PC-9 (cell line): ENCODE measurements around the gene MANBA. TPM values are rescaled to one million over a fixed set of nuclear protein-coding genes. Genes with fewer than 3 reads are reported as not detected.

ENCODE experiments used
- BruUV-seq: library from RNA; stranded (reverse); fragments of 400-500 nt; replicated peaks from 2 replicates; lab custom pipeline; 2021; lab: Mats Ljungman, UMichigan
- CTCF ChIA-PET: fragments of 300-600 bp; sonication (Branson Sonifier 250); formaldehyde crosslinking; loops from one replicate; lab custom pipeline; 2022; ENCODE audit warnings: antibody characterized with exemption; lab: Charles Lee
- POLR2A ChIA-PET: fragments of 300-600 bp; sonication (Branson Sonifier 250); formaldehyde crosslinking; loops from one replicate; lab custom pipeline; 2022; ENCODE audit warnings: antibody characterized with exemption; ENCODE audit not compliant: unreplicated experiment; lab: Charles Lee
- DNase-seq, 2 experiments: peaks; one replicate each; pipeline versions ENCODE4 v3.0.0 to v3.0.0-alpha.2; 2015 to 2022; ENCODE audit warnings: mixed read lengths in 1 of 2
- H2AFZ ChIP-seq: fragments of 200-600 bp; sonication (generic); 2 replicates; pipeline ENCODE4 v1.8.1; 2017; ENCODE audit warnings: antibody characterized with exemption
- H3F3A ChIP-seq: fragments of 200-600 bp; sonication (generic); 2 replicates; pipeline ENCODE4 v1.8.1; 2017; ENCODE audit warnings: antibody characterized with exemption, mild to moderate bottlenecking, low read depth; ENCODE audit not compliant: insufficient read depth
- H3K27ac ChIP-seq: fragments of 200-600 bp; sonication (generic); 2 replicates; pipeline ENCODE4 v1.6.1; 2016; ENCODE audit warnings: mixed run types
- H3K27me3 ChIP-seq: fragments of 200-600 bp; sonication (generic); 2 replicates; pipeline ENCODE4 v1.6.1; 2016; ENCODE audit warnings: low read depth, mixed run types; ENCODE audit not compliant: insufficient read depth
- H3K36me3 ChIP-seq: fragments of 200-600 bp; sonication (generic); 2 replicates; pipeline ENCODE4 v1.6.1; 2016; ENCODE audit warnings: low read depth, mixed run types
- H3K4me1 ChIP-seq: fragments of 200-600 bp; sonication (generic); replicated peaks from 2 replicates; pipeline ENCODE4 v1.6.1; 2016; ENCODE audit warnings: mixed run types; ENCODE audit not compliant: insufficient read depth
- H3K4me2 ChIP-seq: fragments of 200-600 bp; sonication (generic); 2 replicates; pipeline ENCODE4 v1.6.1; 2017; ENCODE audit warnings: mixed run types
- H3K4me3 ChIP-seq: fragments of 200-600 bp; sonication (generic); 2 replicates; pipeline ENCODE4 v1.6.1; 2016; ENCODE audit warnings: mixed run types
- H3K79me2 ChIP-seq: fragments of 200-600 bp; sonication (generic); 2 replicates; pipeline ENCODE4 v1.6.1; 2017; ENCODE audit warnings: low read depth, mixed run types
- H3K9me2 ChIP-seq: fragments of 200-600 bp; sonication (generic); 2 replicates; pipeline ENCODE4 v1.8.1; 2017; ENCODE audit warnings: mild to moderate bottlenecking; ENCODE audit not compliant: insufficient read depth
- H3K9me3 ChIP-seq: fragments of 200-600 bp; sonication (generic); 2 replicates; pipeline ENCODE4 v1.8.1; 2016; ENCODE audit warnings: low read depth; ENCODE audit not compliant: insufficient read depth
- H4K20me1 ChIP-seq: fragments of 200-600 bp; sonication (generic); 2 replicates; pipeline ENCODE4 v1.8.1; 2017; ENCODE audit not compliant: insufficient read depth
- EZH2 ChIP-seq: fragments of 200-600 bp; sonication (generic); IDR thresholded peaks from 2 replicates; pipeline ENCODE4 v1.8.0; 2017; ENCODE audit warnings: antibody characterized with exemption, low read depth
- intact Hi-C: fragments of 100-400 bp; cut with micrococcal nuclease; formaldehyde crosslinking; loops from one replicate; pipeline ENCODE4 v1.10.0; 2022; ENCODE audit not compliant: unreplicated experiment
- total RNA-seq: library from RNA; stranded (reverse); gene quantifications from 2 replicates; pipeline ENCODE4 v1.2.3, GENCODE V29; 2021
- TF ChIP-seq, protein P1 (sequence below): fragments of 200-600 bp; sonication (generic); conservative IDR thresholded peaks from 2 replicates; pipeline ENCODE4 v1.6.1; 2017; ENCODE audit warnings: mixed run types, antibody characterized with exemption, mild to moderate bottlenecking, moderate library complexity

The MANBA gene
- total RNA-seq, 1 experiment from 2014 or later, result 11.8 TPM

DNA sequence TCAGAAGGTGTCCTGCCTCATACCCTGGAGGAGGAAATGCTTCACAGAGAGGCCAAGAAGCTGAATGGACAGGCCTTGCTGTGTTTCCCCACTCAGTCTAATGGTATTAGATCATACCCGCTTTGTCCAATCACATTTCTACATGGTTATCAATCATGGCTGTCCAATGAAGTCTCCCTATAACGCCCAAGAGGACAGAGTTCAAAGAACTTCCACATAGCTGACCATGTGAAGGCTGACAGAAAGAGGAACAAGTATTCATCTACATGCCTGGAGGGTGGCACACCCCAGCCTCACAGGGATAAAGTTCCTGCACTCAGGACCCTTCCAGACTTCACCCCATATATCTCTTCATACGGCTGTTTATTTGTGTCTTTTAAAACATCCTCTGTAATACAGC, 123.4 kb downstream of the MANBA start:
- Histone ChIP-seq H3K4me2 (no peak overlapping the region), H3K9me3 (no peaks in the 10 kb centered on the region), H3K27me3 (no peaks in the 10 kb centered on the region), H3K36me3 (no peaks in the 10 kb centered on the region), H4K20me1 (no peaks in the 10 kb centered on the region), H3K4me1 (peaks cover 13% of the 10 kb centered on the region), H3K4me3 (no peak overlapping the region), H3K27ac (no peak overlapping the region), H3K79me2 (no peaks in the 10 kb centered on the region), H3F3A (no peaks in the 10 kb centered on the region), H3K9me2 (no peaks in the 10 kb centered on the region), H2AFZ (no peak overlapping the region)
- DNase-seq, result no peak
- TF ChIP-seq EZH2, result no peak
- TF ChIP-seq, protein P1, sequence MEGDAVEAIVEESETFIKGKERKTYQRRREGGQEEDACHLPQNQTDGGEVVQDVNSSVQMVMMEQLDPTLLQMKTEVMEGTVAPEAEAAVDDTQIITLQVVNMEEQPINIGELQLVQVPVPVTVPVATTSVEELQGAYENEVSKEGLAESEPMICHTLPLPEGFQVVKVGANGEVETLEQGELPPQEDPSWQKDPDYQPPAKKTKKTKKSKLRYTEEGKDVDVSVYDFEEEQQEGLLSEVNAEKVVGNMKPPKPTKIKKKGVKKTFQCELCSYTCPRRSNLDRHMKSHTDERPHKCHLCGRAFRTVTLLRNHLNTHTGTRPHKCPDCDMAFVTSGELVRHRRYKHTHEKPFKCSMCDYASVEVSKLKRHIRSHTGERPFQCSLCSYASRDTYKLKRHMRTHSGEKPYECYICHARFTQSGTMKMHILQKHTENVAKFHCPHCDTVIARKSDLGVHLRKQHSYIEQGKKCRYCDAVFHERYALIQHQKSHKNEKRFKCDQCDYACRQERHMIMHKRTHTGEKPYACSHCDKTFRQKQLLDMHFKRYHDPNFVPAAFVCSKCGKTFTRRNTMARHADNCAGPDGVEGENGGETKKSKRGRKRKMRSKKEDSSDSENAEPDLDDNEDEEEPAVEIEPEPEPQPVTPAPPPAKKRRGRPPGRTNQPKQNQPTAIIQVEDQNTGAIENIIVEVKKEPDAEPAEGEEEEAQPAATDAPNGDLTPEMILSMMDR, result no peak
- BruUV-seq, result no TSS peak
- intact Hi-C loops, result no loop called here
- ChIA-PET POLR2A (no interaction called here), CTCF (no interaction called here)

DNA sequence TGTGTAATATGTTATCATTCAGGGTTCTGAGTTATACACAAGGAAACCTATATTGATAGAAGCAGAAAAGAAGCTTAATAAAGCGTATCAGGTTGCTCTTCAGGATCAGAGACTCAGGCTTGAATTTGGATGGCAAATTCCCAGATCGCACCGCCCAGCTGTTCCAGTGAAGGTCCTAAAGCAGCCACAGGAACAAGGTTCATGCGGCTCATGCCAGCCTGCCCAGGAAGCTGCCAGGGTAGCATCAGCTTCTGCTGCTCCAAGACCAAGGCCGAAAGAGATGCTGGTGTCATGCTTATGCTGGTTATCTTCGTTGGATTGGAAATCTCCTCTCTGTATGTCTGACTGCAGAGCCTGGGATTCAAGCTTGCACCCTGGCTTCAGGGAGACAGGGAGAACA, 127.7 kb downstream of the MANBA start:
- Histone ChIP-seq H3K27me3 (no peaks in the 10 kb centered on the region), H2AFZ (no peak overlapping the region), H3K4me3 (no peak overlapping the region), H3K9me3 (no peaks in the 10 kb centered on the region), H3K79me2 (no peaks in the 10 kb centered on the region), H3K4me2 (no peak overlapping the region), H3K4me1 (peaks cover 36% of the 10 kb centered on the region), H3K36me3 (no peaks in the 10 kb centered on the region), H3K27ac (no peak overlapping the region), H4K20me1 (no peaks in the 10 kb centered on the region), H3F3A (peaks cover 18% of the 10 kb centered on the region), H3K9me2 (no peaks in the 10 kb centered on the region)
- no TSS peak for BruUV-seq
- intact Hi-C loops, result no loop called here
- CTCF ChIA-PET, result no interaction called here
- POLR2A ChIA-PET, result interaction anchor here (0.6 kb wide), 1 partner anchor 12 kb away, joined by 3 read pairs; no protein-coding TSS in a partner anchor
- no peak for TF ChIP-seq EZH2
- TF ChIP-seq, protein P1, result no peak
- no peak for DNase-seq

DNA sequence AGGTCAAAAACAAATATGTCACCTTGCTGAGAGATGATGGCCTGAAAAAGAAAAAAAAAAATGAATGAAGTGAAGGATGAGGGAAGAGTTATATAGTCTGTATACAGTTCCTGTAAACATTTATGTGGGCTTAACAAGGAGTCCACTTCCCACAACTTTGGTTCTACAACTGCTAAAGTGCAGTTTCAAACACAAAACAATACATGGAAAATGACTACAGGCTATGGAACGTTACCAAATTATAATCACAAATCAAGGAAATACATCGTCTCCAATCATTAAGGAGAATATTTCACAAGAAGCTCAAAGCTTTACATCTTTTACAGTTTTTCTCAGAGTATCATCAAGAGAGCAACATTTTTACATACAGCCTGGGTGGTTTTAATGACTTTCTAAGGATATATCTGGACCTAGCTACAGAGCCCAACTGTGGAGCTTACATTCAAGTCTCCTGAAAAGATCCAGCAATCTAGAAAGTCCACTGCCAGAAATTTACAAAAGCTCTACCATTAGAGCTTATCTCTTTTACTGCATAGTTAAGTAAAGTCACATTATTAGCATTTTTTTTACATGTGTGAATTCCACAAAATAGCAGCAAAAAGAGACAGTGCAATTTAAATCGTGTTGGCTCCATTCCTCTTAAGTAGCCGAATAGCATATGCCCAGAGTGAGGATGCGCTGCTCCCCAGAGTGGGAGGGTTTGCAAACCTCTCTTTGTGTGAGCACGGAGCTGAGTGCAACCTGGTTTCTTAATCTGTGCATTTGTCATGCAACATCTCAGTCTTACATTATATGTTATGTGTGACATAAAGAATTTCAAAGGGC, 128.3 kb downstream of the MANBA start:
- Histone ChIP-seq H3K9me2 (no peaks in the 10 kb centered on the region), H4K20me1 (no peaks in the 10 kb centered on the region), H3K79me2 (no peaks in the 10 kb centered on the region), H3K4me1 (peaks cover 41% of the 10 kb centered on the region), H3K36me3 (no peaks in the 10 kb centered on the region), H3F3A (peaks cover 23% of the 10 kb centered on the region), H3K27me3 (no peaks in the 10 kb centered on the region), H3K4me3 (no peak overlapping the region), H3K27ac (no peak overlapping the region), H3K4me2 (no peak overlapping the region), H3K9me3 (no peaks in the 10 kb centered on the region), H2AFZ (no peak overlapping the region)
- intact Hi-C loops, result no loop called here
- CTCF ChIA-PET, result no interaction called here
- POLR2A ChIA-PET, result interaction anchor here (0.6 kb wide), 1 partner anchor 12 kb away, joined by 3 read pairs; no protein-coding TSS in a partner anchor
- TF ChIP-seq, protein P1, result no peak
- no peak for TF ChIP-seq EZH2
- no peak for DNase-seq
- BruUV-seq, result no TSS peak
